H1 (cell line): ENCODE measurements around the gene PRKAB2. TPM values are rescaled to one million over a fixed set of nuclear protein-coding genes. Genes with fewer than 3 reads are reported as not detected.

Experiments
- CTCF ChIA-PET: fragments of 300-600 bp; sonication (Branson Sonifier 250); formaldehyde crosslinking; loops from one replicate; lab custom pipeline; 2021; ENCODE audit not compliant: partially characterized antibody; lab: Charles Lee
- POLR2A ChIA-PET: fragments of 300-600 bp; sonication (Branson Sonifier 250); formaldehyde crosslinking; loops from one replicate; lab custom pipeline; 2021; ENCODE audit warnings: inconsistent platforms; ENCODE audit not compliant: partially characterized antibody; lab: Charles Lee
- DNase-seq, 2 experiments: peaks; one replicate each; pipeline versions ENCODE4 v3.0.0 to v3.0.0-alpha.2; 2010 to 2022; ENCODE audit warnings: low spot score in 2 of 2, low read depth in 1 of 2, mixed read lengths in 1 of 2
- FAIRE-seq: peaks from 2 replicates; lab custom pipeline; 2011; peaks lifted over from hg19 to GRCh38; lab: Jason Lieb, UNC
- H2AFZ ChIP-seq: 2 replicates; pipeline ENCODE4 v1.8.1; 2012; ENCODE audit warnings: low read length, inconsistent platforms
- H2AK5ac ChIP-seq: 2 replicates; pipeline ENCODE4 v1.6.1; 2013; ENCODE audit warnings: low read depth, low read length
- H2BK120ac ChIP-seq: replicated peaks from 2 replicates; pipeline ENCODE3; 2013; ENCODE audit warnings: low read depth, low read length, inconsistent platforms
- H2BK12ac ChIP-seq: 2 replicates; pipeline ENCODE4 v1.6.1; 2013; ENCODE audit warnings: low read depth, low read length
- H2BK15ac ChIP-seq: 2 replicates; pipeline ENCODE4 v1.6.1; 2013; ENCODE audit warnings: low read length
- H2BK20ac ChIP-seq: 2 replicates; pipeline ENCODE4 v1.6.1; 2013; ENCODE audit warnings: low read length
- H2BK5ac ChIP-seq: 2 replicates; pipeline ENCODE4 v1.6.1; 2013; ENCODE audit warnings: low read depth, low read length
- H3K14ac ChIP-seq: 2 replicates; pipeline ENCODE4 v1.6.1; 2013; ENCODE audit warnings: inconsistent platforms; ENCODE audit not compliant: insufficient read length
- H3K18ac ChIP-seq: 2 replicates; pipeline ENCODE4 v1.6.1; 2013; ENCODE audit warnings: low read length; ENCODE audit errors: extremely low read depth
- H3K23ac ChIP-seq: 2 replicates; pipeline ENCODE4 v1.6.1; 2013; ENCODE audit warnings: inconsistent platforms; ENCODE audit not compliant: insufficient read length
- H3K23me2 ChIP-seq: 2 replicates; pipeline ENCODE4 v1.6.1; 2013; ENCODE audit warnings: low read depth, low read length
- H3K27ac ChIP-seq: 2 replicates; pipeline ENCODE4 v1.6.1; 2011; ENCODE audit warnings: low read depth, low read length, inconsistent platforms
- H3K27me3 ChIP-seq, 4 experiments: replicated peaks in 1 of 4; 1 replicate in 1 of 4; 2 replicates in 3 of 4; pipeline versions ENCODE4 v1.6.1 to v1.8.1; 2011 to 2013; ENCODE audit warnings: low read length in 3 of 4, mild to moderate bottlenecking in 3 of 4, inconsistent platforms in 2 of 4, mixed read lengths in 2 of 4, moderate library complexity in 1 of 4; ENCODE audit not compliant: control insufficient read depth in 3 of 4, insufficient read depth in 3 of 4; ENCODE audit errors: extremely low read depth in 1 of 4
- H3K36me3 ChIP-seq, 4 experiments: 2 replicates each; pipeline versions ENCODE4 v1.6.1 to v1.8.1; 2011 to 2013; ENCODE audit warnings: mild to moderate bottlenecking in 4 of 4, low read length in 3 of 4, moderate library complexity in 2 of 4, control low read depth in 1 of 4, inconsistent platforms in 1 of 4; ENCODE audit not compliant: insufficient read depth in 4 of 4, control insufficient read depth in 2 of 4
- H3K4ac ChIP-seq: replicated peaks from 2 replicates; pipeline ENCODE3; 2013; ENCODE audit warnings: low read length, low read depth, mixed read lengths, inconsistent platforms; ENCODE audit not compliant: insufficient read length
- H3K4me1 ChIP-seq, 4 experiments: replicated peaks in 1 of 4; 1 replicate in 1 of 4; 2 replicates in 3 of 4; pipeline versions ENCODE4 v1.6.1 to v1.8.1; 2011 to 2013; ENCODE audit warnings: low read length in 3 of 4, inconsistent platforms in 2 of 4, mixed read lengths in 1 of 4; ENCODE audit not compliant: insufficient read depth in 4 of 4, control insufficient read depth in 3 of 4
- H3K4me2 ChIP-seq, 2 experiments: 2 replicates each; pipeline versions ENCODE4 v1.6.1 to v1.8.1; 2011 to 2013; ENCODE audit warnings: low read depth in 2 of 2, low read length in 2 of 2, control low read depth in 1 of 2, inconsistent platforms in 1 of 2, mild to moderate bottlenecking in 1 of 2; ENCODE audit not compliant: insufficient read depth in 1 of 2
- H3K4me3 ChIP-seq, 4 experiments: fragments of 200-600, 300-600 bp in 1 of 4; sonication (generic), shearing (Covaris generic), sonication (Bioruptor Twin) in 1 of 4; 2 replicates each; pipeline versions ENCODE4 v1.5.1 to v1.8.1; 2011 to 2016; ENCODE audit warnings: low read length in 4 of 4, low read depth in 3 of 4, control low read depth in 2 of 4, inconsistent platforms in 2 of 4, mild to moderate bottlenecking in 2 of 4, mixed read lengths in 1 of 4, moderate library complexity in 1 of 4; ENCODE audit not compliant: insufficient read depth in 2 of 4; ENCODE audit errors: extremely low read depth in 1 of 4
- H3K56ac ChIP-seq: replicated peaks from 2 replicates; pipeline ENCODE3; 2013; ENCODE audit warnings: low read depth, mild to moderate bottlenecking, mixed read lengths, low read length, inconsistent platforms; ENCODE audit not compliant: insufficient read length
- H3K79me1 ChIP-seq: 2 replicates; pipeline ENCODE4 v1.6.1; 2013; ENCODE audit warnings: low read depth, low read length, control low read depth
- H3K79me2 ChIP-seq, 2 experiments: 2 replicates each; pipeline versions ENCODE4 v1.6.1 to v1.8.1; 2012 to 2013; ENCODE audit warnings: low read length in 2 of 2, mild to moderate bottlenecking in 2 of 2, inconsistent platforms in 1 of 2; ENCODE audit not compliant: insufficient read depth in 2 of 2, control insufficient read depth in 1 of 2
- H3K9ac ChIP-seq, 4 experiments: replicated peaks in 1 of 4; 1 replicate in 1 of 4; 2 replicates in 3 of 4; pipeline versions ENCODE4 v1.6.1 to v1.8.1; 2011 to 2013; ENCODE audit warnings: low read depth in 3 of 4, low read length in 3 of 4, control low read depth in 2 of 4, mild to moderate bottlenecking in 2 of 4, moderate library complexity in 2 of 4, inconsistent platforms in 1 of 4; ENCODE audit errors: extremely low read depth in 1 of 4
- H3K9me3 ChIP-seq, 2 experiments: 2 replicates each; pipeline versions ENCODE4 v1.6.1 to v1.8.1; 2012 to 2013; ENCODE audit warnings: mild to moderate bottlenecking in 2 of 2, moderate library complexity in 2 of 2, control low read depth in 1 of 2, inconsistent platforms in 1 of 2, low read depth in 1 of 2, low read length in 1 of 2, mixed read lengths in 1 of 2; ENCODE audit not compliant: insufficient read depth in 2 of 2
- H4K20me1 ChIP-seq, 2 experiments: replicated peaks in 1 of 2; 2 replicates each; pipeline versions ENCODE3 to v1.8.1; 2011 to 2013; ENCODE audit warnings: inconsistent platforms in 2 of 2, low read length in 2 of 2, mild to moderate bottlenecking in 1 of 2; ENCODE audit not compliant: insufficient read depth in 2 of 2, control insufficient read depth in 1 of 2
- H4K5ac ChIP-seq: 2 replicates; pipeline ENCODE4 v1.6.1; 2013; ENCODE audit warnings: low read length, low read depth, mixed read lengths, inconsistent platforms; ENCODE audit not compliant: insufficient read length
- H4K8ac ChIP-seq: 2 replicates; pipeline ENCODE4 v1.8.0; 2013; ENCODE audit warnings: mild to moderate bottlenecking, moderate library complexity, low read length, inconsistent platforms; ENCODE audit not compliant: insufficient read depth; ENCODE audit errors: extremely low read depth
- H4K91ac ChIP-seq: replicated peaks from 2 replicates; pipeline ENCODE3; 2013; ENCODE audit warnings: low read length, mixed read lengths, inconsistent platforms; ENCODE audit not compliant: insufficient read length
- ASH2L ChIP-seq: fragments of 200-600, 300-600 bp; sonication (generic); IDR thresholded peaks from one replicate; pipeline ENCODE4 v1.7.1; 2017; ENCODE audit warnings: low read length
- BRCA1 ChIP-seq: IDR thresholded peaks from 2 replicates; pipeline ENCODE4 v1.6.1; 2012; ENCODE audit warnings: low read depth, low read length, improper control_type of control experiment
- CBX5 ChIP-seq: fragments of 300-800, 300-1000 bp; sonication (generic); IDR thresholded peaks from 2 replicates; pipeline ENCODE4 v1.7.1; 2016; ENCODE audit warnings: antibody characterized with exemption, low read length, low read depth
- CEBPB ChIP-seq: IDR thresholded peaks from 2 replicates; pipeline ENCODE4 v1.6.1; 2012; ENCODE audit warnings: low read depth, low read length
- CREB1 ChIP-seq: IDR thresholded peaks from 2 replicates; pipeline ENCODE4 v1.6.1; 2012; ENCODE audit warnings: inconsistent platforms
- SIN3A ChIP-seq, 2 experiments: IDR thresholded peaks in 1 of 2; conservative IDR thresholded peaks in 1 of 2; 2 replicates each; pipeline ENCODE4 v1.6.1; 2011 to 2012; ENCODE audit warnings: low read length in 2 of 2, improper control_type of control experiment in 1 of 2, low read depth in 1 of 2, mild to moderate bottlenecking in 1 of 2
- TCF12 ChIP-seq: IDR thresholded peaks from 2 replicates; pipeline ENCODE4 v1.6.1; 2011; ENCODE audit warnings: low read depth, mild to moderate bottlenecking, low read length
- YY1 ChIP-seq: IDR thresholded peaks from 2 replicates; pipeline ENCODE4 v1.6.1; 2011; ENCODE audit warnings: low read depth, mild to moderate bottlenecking, low read length
- WGBS, 2 experiments: shearing (Covaris generic) in 1 of 2; methylation state at CpG; one replicate each; pipeline versions ENCODE4 v1.1.6 to v1.1.7; 2013 to 2015; ENCODE audit warnings: low lambda C conversion rate in 2 of 2, mixed read lengths in 2 of 2, inconsistent platforms in 1 of 2, low coverage in 1 of 2, missing lambda C conversion rate in 1 of 2; ENCODE audit not compliant: insufficient replicate concordance in 2 of 2, insufficient coverage in 1 of 2, insufficient read length in 1 of 2; ENCODE audit errors: extremely low coverage in 1 of 2, missing lambda C conversion rate in 1 of 2; 5-methylcytosine and 5-hydroxymethylcytosine counted together
- polyA plus RNA-seq, 7 experiments: library from polyadenylated mRNA; depleted of rRNA in 3 of 7; stranded (reverse) in 5 of 7; unstranded in 2 of 7; fragments of >200 nt in 5 of 7; fragments of 200-250 nt in 2 of 7; gene quantifications; 1 replicate in 5 of 7; 2 replicates in 1 of 7; 4 replicates in 1 of 7; pipeline versions ENCODE4 v1.2.1 to v1.2.3, GENCODE V29; 2011 to 2013; ENCODE audit warnings: missing spikeins in 2 of 7, mixed read lengths in 2 of 7
- total RNA-seq: library from RNA; stranded (reverse); fragmentation: NEBNext Ultra II Directional; extraction: Animal tissue kit (Norgen Biotek cat#: 25700); gene quantifications from 2 replicates; pipeline ENCODE4 v1.2.1, GENCODE V29; 2021

PRKAB2 gene
- total and polyA plus RNA-seq, 2 of the 8 experiments (the other 6 are each of a cell fraction or from before 2014, with no cell fraction given) = 15.0 to 18.9 TPM

- ChIA-PET CTCF (no interaction called here), POLR2A (no interaction called here)
- Histone ChIP-seq H3K14ac (no peak overlapping the region), H3K4me3 (no peak overlapping the region), H3K4me1 (peaks cover 0 to 2% (median 0%) of the 10 kb centered on the region in 4 experiments; a peak in 1 of 7 replicates), H3K36me3 (no peaks in the 10 kb centered on the region), H4K20me1 (no peaks in the 10 kb centered on the region), H3K56ac (no peak overlapping the region), H2BK20ac (no peak overlapping the region), H2BK120ac (no peak overlapping the region), H2AK5ac (no peak overlapping the region), H3K23ac (no peak overlapping the region), H3K23me2 (no peaks in the 10 kb centered on the region), H2BK5ac (no peak overlapping the region), H3K79me2 (no peaks in the 10 kb centered on the region), H2AFZ (no peak overlapping the region), H4K5ac (no peak overlapping the region), H3K9ac (no peak overlapping the region), H4K91ac (no peak overlapping the region), H3K27ac (no peak overlapping the region), H3K18ac (no peak overlapping the region), H3K4me2 (no peak overlapping the region), H3K27me3 (no peaks in the 10 kb centered on the region), H2BK15ac (no peak overlapping the region), H3K4ac (no peak overlapping the region), H2BK12ac (no peak overlapping the region), H4K8ac (no peak overlapping the region), H3K79me1 (no peaks in the 10 kb centered on the region), H3K9me3 (no peaks in the 10 kb centered on the region)
- DNase-seq = no peak
- 100% methylated on average over 3 of the region's 3 CpGs; no CpG with 5 or more reads in 1 of the 2 experiments for WGBS, 2 experiments
- no peak for TF ChIP-seq ASH2L
- TF ChIP-seq CREB1 = no peak
- TF ChIP-seq CBX5 = no peak
- TF ChIP-seq YY1 = no peak
- TF ChIP-seq CEBPB = no peak
- no peak for TF ChIP-seq BRCA1
- no peak for TF ChIP-seq TCF12
- no peak for TF ChIP-seq SIN3A (conservative IDR thresholded peaks at IDR 0.05 in 1 of 2, IDR thresholded peaks at IDR 0.05 in 1 of 2; ENCODE audit: low read depth in 1 of 2, low read length in 2 of 2)
- FAIRE-seq = no peak
These were observed 43.0 kb downstream of the PRKAB2 start for GRCh38 chr1:147129116-147129873.
